Measurements from ENCODE around the gene ZC2HC1C.

Gene ZC2HC1C

DNA sequence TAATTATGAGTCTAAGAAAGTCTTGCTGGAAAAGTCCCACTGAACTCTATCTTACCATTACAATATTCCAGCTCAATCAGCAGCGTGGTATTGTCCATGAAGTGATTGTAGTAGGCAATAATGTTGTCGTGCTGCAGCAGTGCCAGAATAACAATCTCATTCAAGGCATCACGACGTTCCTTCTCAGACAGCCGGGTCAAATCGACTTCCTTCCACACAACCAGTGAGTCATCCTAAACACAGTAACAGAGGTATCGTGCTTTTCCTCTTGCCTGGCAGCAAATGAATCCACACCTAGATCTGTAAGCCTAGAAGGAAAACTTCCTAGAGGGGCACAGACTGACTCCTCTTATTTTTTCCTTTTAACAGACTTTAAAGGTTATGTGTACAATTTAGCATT lies 54.5 kb downstream of the ZC2HC1C start:
- TF ChIP-seq TAF1 (IDR thresholded peaks at IDR 0.05; ENCODE audit: borderline replicate concordance, insufficient read depth, low read length) (no peak), SIN3A (IDR thresholded peaks at IDR 0.05; ENCODE audit: borderline replicate concordance, insufficient read depth, low read length) (peak; percentile 26; the same call in 1 of the 2 replicates), POLR2AphosphoS5 (IDR thresholded peaks at IDR 0.05; ENCODE audit: low read depth, low read length) (0 out of 2 replicates have a peak, but pooled peaks have one; percentile 24)

DNA sequence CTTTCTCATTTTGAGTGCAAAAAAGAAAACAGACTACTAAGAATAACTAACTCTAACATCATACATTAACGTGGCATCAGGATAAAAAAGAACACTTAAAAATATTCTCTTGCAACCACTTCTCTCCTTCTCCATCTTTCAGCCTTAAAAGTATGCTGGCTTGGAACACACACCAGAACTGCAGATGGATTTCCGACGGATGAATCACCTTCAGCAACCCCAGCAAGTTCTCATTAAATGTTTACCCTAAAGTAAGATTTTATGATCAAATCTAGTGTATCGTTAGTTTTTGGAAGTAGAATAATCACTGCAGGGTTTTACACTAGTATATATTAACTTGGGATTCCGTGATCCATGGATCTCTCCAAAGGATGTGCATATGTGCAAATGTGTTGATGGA lies 56.2 kb downstream of the ZC2HC1C start:
- no peak for TF ChIP-seq FOXP2 (optimal IDR thresholded peaks at IDR 0.05; ENCODE audit: borderline replicate concordance, extremely low read depth, extremely low read length, insufficient read depth)
- TF ChIP-seq, protein P1, sequence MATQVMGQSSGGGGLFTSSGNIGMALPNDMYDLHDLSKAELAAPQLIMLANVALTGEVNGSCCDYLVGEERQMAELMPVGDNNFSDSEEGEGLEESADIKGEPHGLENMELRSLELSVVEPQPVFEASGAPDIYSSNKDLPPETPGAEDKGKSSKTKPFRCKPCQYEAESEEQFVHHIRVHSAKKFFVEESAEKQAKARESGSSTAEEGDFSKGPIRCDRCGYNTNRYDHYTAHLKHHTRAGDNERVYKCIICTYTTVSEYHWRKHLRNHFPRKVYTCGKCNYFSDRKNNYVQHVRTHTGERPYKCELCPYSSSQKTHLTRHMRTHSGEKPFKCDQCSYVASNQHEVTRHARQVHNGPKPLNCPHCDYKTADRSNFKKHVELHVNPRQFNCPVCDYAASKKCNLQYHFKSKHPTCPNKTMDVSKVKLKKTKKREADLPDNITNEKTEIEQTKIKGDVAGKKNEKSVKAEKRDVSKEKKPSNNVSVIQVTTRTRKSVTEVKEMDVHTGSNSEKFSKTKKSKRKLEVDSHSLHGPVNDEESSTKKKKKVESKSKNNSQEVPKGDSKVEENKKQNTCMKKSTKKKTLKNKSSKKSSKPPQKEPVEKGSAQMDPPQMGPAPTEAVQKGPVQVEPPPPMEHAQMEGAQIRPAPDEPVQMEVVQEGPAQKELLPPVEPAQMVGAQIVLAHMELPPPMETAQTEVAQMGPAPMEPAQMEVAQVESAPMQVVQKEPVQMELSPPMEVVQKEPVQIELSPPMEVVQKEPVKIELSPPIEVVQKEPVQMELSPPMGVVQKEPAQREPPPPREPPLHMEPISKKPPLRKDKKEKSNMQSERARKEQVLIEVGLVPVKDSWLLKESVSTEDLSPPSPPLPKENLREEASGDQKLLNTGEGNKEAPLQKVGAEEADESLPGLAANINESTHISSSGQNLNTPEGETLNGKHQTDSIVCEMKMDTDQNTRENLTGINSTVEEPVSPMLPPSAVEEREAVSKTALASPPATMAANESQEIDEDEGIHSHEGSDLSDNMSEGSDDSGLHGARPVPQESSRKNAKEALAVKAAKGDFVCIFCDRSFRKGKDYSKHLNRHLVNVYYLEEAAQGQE (IDR thresholded peaks at IDR 0.05; ENCODE audit: insufficient read depth in 1 of 2, low read depth in 2 of 2, low read length in 2 of 2) = no peak
- no peak for TF ChIP-seq TAF1 (IDR thresholded peaks at IDR 0.05; ENCODE audit: borderline replicate concordance, insufficient read depth, low read length)
- TF ChIP-seq POLR2AphosphoS5 (IDR thresholded peaks at IDR 0.05; ENCODE audit: low read depth, low read length) = no peak
- no peak for TF ChIP-seq SIN3A (IDR thresholded peaks at IDR 0.05; ENCODE audit: borderline replicate concordance, insufficient read depth, low read length)

DNA sequence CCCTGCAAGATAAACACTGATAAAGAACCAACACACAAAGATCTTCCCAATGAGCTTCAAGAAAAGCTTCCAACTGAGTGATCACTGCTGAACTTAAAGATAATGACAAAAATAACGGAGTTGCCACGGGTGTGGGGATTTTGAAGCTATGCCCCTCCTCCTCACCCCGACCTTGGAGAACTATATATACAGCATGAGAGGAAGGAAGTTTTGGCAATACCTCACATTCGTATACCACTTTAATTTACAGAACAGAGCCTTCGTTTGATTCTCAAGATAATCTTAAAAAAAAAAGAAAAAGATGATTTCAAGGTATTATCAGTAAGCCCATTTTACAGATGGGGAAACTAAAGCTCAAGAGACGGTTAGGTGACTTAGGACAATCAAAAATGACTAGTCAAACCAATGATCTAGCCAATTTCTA lies 56.7 kb downstream of the ZC2HC1C start:
- TF ChIP-seq POLR2AphosphoS5 (IDR thresholded peaks at IDR 0.05; ENCODE audit: low read depth, low read length) (no peak), TAF1 (IDR thresholded peaks at IDR 0.05; ENCODE audit: borderline replicate concordance, insufficient read depth, low read length) (no peak), FOXP2 (optimal IDR thresholded peaks at IDR 0.05; ENCODE audit: borderline replicate concordance, extremely low read depth, extremely low read length, insufficient read depth) (no peak), SIN3A (IDR thresholded peaks at IDR 0.05; ENCODE audit: borderline replicate concordance, insufficient read depth, low read length) (no peak)
- TF ChIP-seq, protein P1 (IDR thresholded peaks at IDR 0.05; ENCODE audit: insufficient read depth in 1 of 2, low read depth in 2 of 2, low read length in 2 of 2) = no peak

DNA sequence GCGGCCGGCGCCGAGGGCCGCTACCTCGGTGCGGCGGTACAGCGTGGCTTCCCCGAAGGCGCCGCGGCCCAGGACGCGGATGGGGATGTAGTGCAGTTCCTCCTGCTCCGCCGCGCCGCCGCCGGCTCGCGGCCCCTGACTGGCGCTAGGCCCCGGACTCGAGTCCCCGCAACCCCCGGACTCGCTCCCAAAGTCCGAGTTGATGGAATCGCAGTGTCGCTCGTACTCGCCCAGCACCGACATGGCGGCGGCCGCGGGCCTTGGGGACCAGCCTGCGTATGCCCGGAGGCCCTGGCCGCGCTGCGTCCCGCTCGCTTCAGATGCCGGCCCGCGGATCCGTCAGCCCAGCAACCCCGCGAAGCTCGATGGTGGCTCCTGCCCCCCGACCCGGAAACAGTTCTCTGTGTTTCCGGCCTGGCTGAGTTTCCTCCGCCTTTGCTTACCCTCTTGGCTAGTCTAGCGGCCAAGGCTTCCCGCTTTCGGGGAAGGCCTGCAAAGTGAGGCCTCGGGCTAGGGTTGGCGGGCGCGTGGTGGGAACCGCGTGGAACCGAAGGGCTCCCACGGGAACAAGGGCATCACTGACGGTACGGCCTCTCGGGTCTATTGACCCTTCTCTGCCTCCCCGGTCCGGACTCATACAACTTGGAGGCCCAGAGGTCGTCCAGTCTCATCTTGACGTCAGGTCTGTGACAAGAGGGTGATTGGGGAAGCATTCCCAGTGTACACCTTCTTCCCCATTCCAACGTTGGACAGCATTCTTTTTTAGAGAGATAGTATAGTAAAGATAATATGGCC lies 57.4 kb downstream of the ZC2HC1C start, which contains the start of gene NEK9:
Gene NEK9, minus strand, starts transcription at position 370 of the 795 bp plus-strand sequence. Its CDS starts 127 bp downstream, at position 243.
- peak; percentile 70 for TF ChIP-seq FOXP2 (optimal IDR thresholded peaks at IDR 0.05; ENCODE audit: borderline replicate concordance, extremely low read depth, extremely low read length, insufficient read depth)
- TF ChIP-seq POLR2AphosphoS5 (IDR thresholded peaks at IDR 0.05; ENCODE audit: low read depth, low read length) = peak; percentile 76; the same call in 1 of the 2 replicates
- TF ChIP-seq, protein P1 (IDR thresholded peaks at IDR 0.05; ENCODE audit: insufficient read depth in 1 of 2, low read depth in 2 of 2, low read length in 2 of 2) = 0 out of 4 replicates have a peak, but pooled peaks of 1 of the 2 experiments have one; percentile 34
- TF ChIP-seq TAF1 (IDR thresholded peaks at IDR 0.05; ENCODE audit: borderline replicate concordance, insufficient read depth, low read length) = peak; percentile 93
- TF ChIP-seq SIN3A (IDR thresholded peaks at IDR 0.05; ENCODE audit: borderline replicate concordance, insufficient read depth, low read length) = no peak

DNA sequence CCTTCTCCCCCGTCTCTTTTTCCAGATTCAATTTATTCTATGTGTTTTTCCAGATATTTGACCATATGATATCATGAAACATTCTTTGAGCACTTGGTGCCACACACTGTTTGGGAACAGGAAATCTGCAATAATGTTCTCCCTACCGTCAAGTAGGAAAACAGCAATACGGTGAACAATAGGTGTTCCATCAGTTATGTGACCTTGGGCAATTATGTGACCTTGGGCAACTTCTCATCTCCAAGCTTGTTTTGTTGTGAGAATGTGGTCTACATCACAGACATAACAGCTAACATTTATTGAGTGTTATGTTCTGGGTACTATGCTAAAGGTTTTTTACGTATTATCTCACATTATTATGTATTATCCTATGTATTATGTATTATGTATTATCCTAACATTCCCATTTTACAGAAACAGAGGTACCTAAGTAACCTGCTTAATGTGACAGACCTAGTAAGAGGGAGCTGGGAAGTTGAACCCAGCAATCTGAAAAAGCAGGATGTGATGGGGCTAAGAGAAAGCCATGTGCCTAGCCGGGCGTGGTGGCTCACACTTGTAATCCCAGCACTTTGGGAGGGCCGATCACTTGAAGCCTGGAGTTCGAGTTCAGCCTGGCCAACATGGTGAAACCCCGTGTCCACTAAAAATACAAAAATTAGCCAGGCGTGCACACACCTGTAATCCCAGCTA lies 58.6 kb downstream of the ZC2HC1C start:
- TF ChIP-seq, protein P1 (IDR thresholded peaks at IDR 0.05; ENCODE audit: insufficient read depth in 1 of 2, low read depth in 2 of 2, low read length in 2 of 2) = no peak

All from PFSK-1 (cell line).